Measurements from ENCODE around the gene WDFY3.

- TF ChIP-seq CTCF (IDR thresholded peaks at IDR 0.05): no peak
- no peak for TF ChIP-seq POLR2A (IDR thresholded peaks at IDR 0.05)
Observed at GRCh38 chr4:84952004-84952403, 14.5 kb downstream of the WDFY3 start.

All from lower leg skin (tissue), 3 donors.